NOMO-1 treated with DMSO at 0.1 percent for 48 hours (cell line): ENCODE results near the gene MSN.

ENCODE experiments used
- DNase-seq: peaks from one replicate; lab custom pipeline; 2025; ENCODE audit not compliant: unreplicated experiment; lab: John Stamatoyannopoulos, UW

MSN gene

DNA sequence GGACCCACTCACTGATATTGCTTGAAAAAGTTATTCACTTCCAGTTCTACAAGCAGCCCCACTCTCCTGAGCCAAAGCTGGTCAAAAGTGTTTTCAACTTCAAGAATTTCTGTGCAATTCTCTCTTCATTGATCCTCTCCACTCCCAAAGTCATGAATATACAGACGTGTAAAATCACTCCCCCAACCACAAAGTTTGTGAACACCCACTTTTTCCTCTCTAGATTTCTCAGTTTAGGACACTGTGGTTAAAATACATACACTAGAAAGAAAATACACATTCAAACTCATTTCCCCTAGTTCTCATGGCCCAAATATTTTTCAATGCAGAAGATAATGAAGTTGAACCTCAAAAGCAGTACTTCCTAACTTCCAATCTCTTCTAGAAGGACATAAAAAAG is 116.3 kb downstream of the MSN start:
- DNase-seq, result no peak
